Vagina (tissue), 2 donors: ENCODE results near the gene KCNK5.

Experiments used
- CTCF ChIP-seq, 3 experiments: fragments of 450-650 bp in 2 of 3; fragments of 200-600 bp in 1 of 3; sonication (generic) in 1 of 3; IDR thresholded peaks; one replicate each; pipeline ENCODE4 v1.5.1; 2017 to 2019; ENCODE audit warnings: antibody characterized with exemption in 3 of 3, mild to moderate bottlenecking in 2 of 3, moderate library complexity in 2 of 3
- POLR2A ChIP-seq, 2 donors: fragments of 450-650 bp; IDR thresholded peaks; one replicate each; pipeline ENCODE4 v1.6.1; 2017; ENCODE audit warnings: antibody characterized with exemption in 2 of 2, mild to moderate bottlenecking in 2 of 2, moderate library complexity in 2 of 2
- POLR2AphosphoS5 ChIP-seq, 2 donors: sonication (generic); formaldehyde crosslinking; IDR thresholded peaks; one replicate each; pipeline ENCODE4 v1.9.0; 2017; ENCODE audit warnings: antibody characterized with exemption in 2 of 2, mild to moderate bottlenecking in 2 of 2, low read depth in 1 of 2; ENCODE audit not compliant: insufficient read depth in 1 of 2

DNA sequence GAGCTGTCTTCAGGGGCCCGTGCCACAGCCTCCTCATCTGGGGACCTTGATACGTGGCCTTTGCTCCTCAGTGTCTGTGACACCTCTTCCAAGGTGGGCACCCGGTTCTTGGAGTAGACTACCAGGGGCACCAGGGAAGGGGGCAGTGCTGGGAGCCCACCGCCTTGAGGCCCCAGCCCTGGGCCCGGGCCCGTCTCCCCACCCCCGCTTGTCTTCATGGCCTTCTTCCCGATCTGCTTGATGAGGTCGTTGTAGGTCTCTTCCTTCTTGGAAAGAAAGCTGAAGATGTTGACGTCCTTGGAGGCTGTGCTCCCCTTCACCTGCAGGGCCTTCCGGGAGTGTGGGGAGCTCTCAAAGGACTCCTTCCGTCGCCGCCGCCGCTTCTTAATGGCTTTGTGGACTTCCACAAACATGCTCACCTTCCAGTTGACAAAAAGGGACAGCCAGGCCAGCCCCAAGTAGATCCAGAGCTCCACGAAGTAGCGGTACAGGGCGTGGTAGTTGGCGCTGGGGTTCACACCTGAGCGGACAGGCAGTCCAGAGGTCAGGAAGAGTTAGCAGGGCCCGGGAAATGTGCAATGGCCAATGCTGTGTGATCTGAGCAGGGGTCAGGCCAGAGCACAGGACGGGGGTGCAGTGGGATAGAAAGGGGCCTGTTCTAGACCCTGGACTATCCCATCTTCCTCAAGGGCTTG is 37.9 kb downstream of the KCNK5 start:
- TF ChIP-seq CTCF (IDR thresholded peaks at IDR 0.05) = no peak
- TF ChIP-seq POLR2AphosphoS5 (IDR thresholded peaks at IDR 0.05; ENCODE audit: insufficient read depth in 1 of 2, low read depth in 1 of 2) = no peak
- TF ChIP-seq POLR2A (IDR thresholded peaks at IDR 0.05) = no peak
